ENCODE measurements around the gene VEPH1.
A peak's percentile ranks its signal among the peaks of the same experiment; 100 is the strongest.

The VEPH1 gene

DNA sequence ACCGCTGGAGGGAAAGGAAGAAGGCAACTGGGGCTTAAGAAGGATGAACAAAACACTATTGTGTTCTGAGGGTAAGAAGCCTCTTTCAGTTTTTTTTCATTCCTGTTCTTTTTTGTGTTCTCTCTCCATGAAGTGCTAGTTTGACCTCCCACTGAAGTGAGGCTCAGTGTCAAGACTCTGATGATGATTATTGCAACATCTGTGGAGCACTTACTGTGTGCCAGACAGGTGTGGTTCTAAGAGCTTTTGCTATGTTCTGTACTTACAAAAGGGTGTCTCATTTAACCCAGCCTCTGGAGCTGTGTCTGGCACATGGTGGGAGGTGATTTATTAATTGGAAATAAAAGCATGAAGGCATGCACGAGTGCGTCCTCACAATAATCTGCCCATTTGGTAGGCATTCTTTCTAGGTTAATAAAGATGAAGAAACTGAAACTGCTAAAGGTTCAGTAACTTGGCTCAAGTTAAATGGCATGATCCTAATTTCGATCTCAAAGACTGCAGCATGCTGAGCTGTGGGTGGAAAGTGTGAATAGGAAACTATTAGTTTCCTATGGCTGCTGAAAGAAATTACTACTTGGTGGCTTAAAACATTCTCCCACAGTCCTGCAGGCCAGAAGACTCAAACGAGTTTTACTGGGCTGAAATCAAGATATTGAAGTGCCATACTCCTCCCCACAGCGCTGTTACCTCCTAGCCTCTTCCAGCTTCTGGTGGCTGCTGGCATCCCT, 38.5 kb upstream of the VEPH1 start:
- no peak for DNase-seq (ENCODE audit: low read depth)

DNA sequence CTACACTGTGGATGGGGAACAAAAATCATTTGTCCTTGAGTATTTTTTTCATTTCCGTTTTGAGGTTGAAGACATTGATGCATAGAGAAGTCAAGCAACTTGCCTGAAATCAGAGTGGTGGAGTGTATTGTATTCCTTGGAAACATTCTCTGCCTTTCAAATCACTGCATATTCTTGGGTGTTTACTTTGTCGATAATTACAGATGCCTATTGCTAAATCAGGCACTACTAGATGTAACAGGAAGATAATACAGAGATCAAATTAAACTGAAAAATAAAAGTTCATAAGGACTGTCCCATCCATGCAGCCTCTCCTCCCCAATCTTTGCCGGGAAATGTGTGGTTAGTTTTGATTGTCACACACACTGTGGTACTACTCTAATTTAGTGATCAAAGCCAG, 37.4 kb upstream of the VEPH1 start:
- DNase-seq (ENCODE audit: low read depth), result no peak
- no peak overlapping the region for H3K4me3 ChIP-seq (ENCODE audit: low read depth, low read length)
- TF ChIP-seq, protein P1, sequence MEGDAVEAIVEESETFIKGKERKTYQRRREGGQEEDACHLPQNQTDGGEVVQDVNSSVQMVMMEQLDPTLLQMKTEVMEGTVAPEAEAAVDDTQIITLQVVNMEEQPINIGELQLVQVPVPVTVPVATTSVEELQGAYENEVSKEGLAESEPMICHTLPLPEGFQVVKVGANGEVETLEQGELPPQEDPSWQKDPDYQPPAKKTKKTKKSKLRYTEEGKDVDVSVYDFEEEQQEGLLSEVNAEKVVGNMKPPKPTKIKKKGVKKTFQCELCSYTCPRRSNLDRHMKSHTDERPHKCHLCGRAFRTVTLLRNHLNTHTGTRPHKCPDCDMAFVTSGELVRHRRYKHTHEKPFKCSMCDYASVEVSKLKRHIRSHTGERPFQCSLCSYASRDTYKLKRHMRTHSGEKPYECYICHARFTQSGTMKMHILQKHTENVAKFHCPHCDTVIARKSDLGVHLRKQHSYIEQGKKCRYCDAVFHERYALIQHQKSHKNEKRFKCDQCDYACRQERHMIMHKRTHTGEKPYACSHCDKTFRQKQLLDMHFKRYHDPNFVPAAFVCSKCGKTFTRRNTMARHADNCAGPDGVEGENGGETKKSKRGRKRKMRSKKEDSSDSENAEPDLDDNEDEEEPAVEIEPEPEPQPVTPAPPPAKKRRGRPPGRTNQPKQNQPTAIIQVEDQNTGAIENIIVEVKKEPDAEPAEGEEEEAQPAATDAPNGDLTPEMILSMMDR (conservative IDR thresholded peaks at IDR 0.05; ENCODE audit: low read depth, low read length), result no peak

More for the DNA sequence above, 38.5 kb upstream of the VEPH1 start:
- H3K4me3 ChIP-seq (ENCODE audit: low read depth, low read length), result no peak overlapping the region
- TF ChIP-seq, protein P1 (conservative IDR thresholded peaks at IDR 0.05; ENCODE audit: low read depth, low read length), result no peak

DNA sequence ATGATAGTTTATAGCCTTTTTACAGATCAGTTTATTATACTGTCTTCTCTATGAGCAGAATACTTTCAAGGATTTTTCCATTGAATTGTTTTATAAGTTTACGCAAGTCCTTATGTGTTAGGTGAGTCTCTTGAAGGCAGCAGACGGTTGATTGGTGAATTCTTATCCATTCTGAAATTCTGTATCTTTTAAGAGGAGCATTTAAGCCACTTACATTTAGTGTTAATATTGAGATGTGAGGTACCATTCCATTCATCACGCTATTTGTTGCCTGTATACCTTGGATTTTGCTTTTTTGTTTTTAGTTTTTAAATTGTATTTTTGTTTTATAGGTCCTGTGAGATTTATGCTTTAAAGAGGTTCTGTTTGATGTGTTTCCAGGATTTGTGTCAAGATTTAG, 32.5 kb upstream of the VEPH1 start:
- H3K4me3 ChIP-seq (ENCODE audit: low read depth, low read length), result no peak overlapping the region
- no peak for DNase-seq (ENCODE audit: low read depth)
- TF ChIP-seq, protein P1 (conservative IDR thresholded peaks at IDR 0.05; ENCODE audit: low read depth, low read length), result no peak

DNA sequence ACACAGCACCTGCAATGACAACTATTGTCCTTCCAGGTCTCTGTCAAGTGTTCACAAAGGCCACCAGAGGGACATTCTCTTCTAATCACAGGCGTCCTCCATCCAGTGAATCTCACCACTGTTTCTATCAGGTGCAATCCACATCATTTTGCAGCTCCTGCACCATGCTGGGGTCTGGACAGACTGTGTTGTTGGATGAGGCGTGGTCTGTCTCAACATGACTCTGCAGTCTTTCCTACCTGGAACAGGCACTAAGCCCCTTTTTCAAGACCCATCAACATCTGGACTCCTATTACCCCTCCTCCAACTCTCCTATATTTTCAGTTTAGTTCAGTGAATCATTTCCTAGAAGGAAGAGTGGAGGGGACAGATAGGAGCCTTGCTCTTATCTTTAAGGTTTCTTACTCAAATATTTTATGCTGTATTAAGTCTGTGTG, 31.5 kb upstream of the VEPH1 start:
- TF ChIP-seq, protein P1 (conservative IDR thresholded peaks at IDR 0.05; ENCODE audit: low read depth, low read length), result peak; percentile 6
- no peak for DNase-seq (ENCODE audit: low read depth)

DNA sequence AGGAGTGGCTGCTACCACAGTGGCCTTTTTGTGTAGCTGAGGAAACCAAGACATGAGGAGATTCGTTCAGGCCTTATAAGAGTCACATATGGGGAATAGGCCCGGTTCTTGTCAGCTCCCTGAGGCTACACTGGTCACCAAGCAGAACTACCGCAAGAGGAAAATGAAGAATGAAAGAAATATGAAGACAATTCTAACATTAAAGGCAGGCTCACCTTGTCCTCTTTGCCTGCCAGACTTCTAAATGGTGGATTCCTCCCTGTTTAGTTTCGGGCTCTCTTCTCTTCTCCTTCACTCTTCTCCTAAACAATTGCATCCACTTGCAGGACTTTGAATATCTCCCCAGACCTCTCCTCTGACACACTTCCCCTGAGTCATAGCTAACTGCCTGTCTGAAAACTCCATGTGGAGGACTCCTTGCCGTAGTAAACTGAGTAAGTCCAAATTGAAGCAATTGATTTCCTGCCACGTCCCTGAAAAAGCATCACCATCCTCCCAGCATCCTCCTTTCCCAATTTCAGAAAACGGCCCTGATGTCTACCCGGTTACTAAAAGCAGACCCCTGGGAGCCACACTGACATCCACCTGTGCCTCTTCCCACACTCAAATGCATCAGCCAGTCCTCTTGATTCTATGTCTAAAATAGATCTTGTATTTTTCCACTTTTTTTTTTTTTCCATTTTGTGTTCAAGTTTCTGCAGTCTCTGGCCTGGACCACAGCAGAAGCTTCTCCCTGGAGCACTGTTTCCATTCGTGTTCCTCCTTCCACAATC, 30.3 kb upstream of the VEPH1 start:
- TF ChIP-seq, protein P1 (conservative IDR thresholded peaks at IDR 0.05; ENCODE audit: low read depth, low read length), result no peak
- H3K4me3 ChIP-seq (ENCODE audit: low read depth, low read length), result peak overlapping the region; percentile 40
- peak; percentile 85 for DNase-seq (ENCODE audit: low read depth)

More for the DNA sequence above, 31.5 kb upstream of the VEPH1 start:
- H3K4me3 ChIP-seq (ENCODE audit: low read depth, low read length), result no peak overlapping the region

DNA sequence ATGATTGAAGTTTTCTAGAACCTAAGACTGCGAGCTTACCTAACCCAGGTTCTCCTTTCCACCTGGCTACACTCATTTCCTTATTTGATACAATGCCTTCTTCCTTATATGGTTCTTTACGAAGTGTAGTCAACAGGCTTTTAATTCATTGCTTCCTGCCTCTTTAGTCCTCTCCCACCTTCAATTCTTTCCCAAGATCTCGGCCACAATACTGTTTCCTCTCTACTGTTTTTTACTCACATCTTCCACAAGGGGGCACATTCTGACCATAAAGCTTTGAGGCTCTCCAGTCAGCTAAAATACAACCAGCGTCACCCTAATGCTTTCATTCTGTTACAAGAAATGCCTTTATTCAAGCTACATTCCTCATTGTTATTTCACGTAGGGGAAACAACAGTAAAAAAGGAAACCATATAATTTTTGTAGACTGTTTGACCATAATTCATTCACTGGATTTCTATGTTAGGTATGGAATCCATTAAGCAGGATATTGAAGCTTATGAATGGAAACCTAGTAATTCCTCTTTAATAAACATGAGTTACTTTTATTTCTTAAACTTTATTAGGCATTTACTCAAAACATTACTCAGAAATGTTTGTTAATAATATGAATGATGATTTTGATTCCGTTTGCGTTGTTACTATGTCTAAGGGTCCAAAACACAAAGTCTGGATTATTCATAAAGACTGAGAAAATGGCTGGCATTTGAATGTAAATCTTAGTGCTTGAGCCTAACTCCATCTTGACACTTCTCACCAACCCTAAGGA, 29.5 kb upstream of the VEPH1 start:
- TF ChIP-seq, protein P1 (conservative IDR thresholded peaks at IDR 0.05; ENCODE audit: low read depth, low read length), result peak; percentile 82
- H3K4me3 ChIP-seq (ENCODE audit: low read depth, low read length), result peak overlapping the region; percentile 40
- DNase-seq (ENCODE audit: low read depth), result peak; percentile 96
